Measurements from ENCODE around the gene SLC10A7. TPM values are rescaled to one million over a fixed set of nuclear protein-coding genes. Genes with fewer than 3 reads are reported as not detected.

Gene SLC10A7
- total RNA-seq, 1 experiment from 2014 or later, result 3.9 TPM

DNA sequence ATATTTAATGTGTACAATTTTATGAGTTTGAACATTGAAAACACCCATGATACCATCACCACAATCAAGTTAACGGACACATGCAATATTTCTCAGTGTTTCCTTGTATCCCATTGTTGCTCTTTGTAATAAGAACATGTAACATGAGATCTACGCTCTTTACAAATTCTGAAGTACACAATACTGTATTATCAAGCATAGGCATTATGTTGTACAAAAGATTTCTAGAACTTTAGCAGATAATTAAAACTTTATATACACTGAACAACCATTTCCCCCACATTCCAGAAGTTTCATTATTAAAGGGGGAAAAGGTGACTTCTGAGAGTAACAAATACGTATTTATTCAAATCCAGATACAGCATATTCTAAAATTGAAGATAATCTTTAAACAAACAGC, 114.5 kb downstream of the SLC10A7 start:
- H3K79me2 ChIP-seq (ENCODE audit: insufficient read depth, low read length), result no peaks in the 10 kb centered on the region
- H4K20me1 ChIP-seq (ENCODE audit: control insufficient read depth, insufficient read depth, insufficient read length), result no peaks in the 10 kb centered on the region
- H2BK15ac ChIP-seq (ENCODE audit: low read depth, low read length), result no peak overlapping the region
- H3K56ac ChIP-seq (ENCODE audit: insufficient read length, low read depth, low read length), result no peak overlapping the region
- no peak overlapping the region for H3K23ac ChIP-seq (ENCODE audit: insufficient read length, low read depth, low read length)
- peaks cover 7% of the 10 kb centered on the region in 2 experiments for H3K4me1 Mint-ChIP-seq
- H3K36me3 Mint-ChIP-seq (ENCODE audit: insufficient read depth in 1 of 3, low read depth in 3 of 3), result no peaks in the 10 kb centered on the region
- H3K18ac ChIP-seq (ENCODE audit: insufficient read length, low read depth, low read length), result no peak overlapping the region
- no peak overlapping the region for H4K5ac ChIP-seq (ENCODE audit: insufficient read length, low read depth, low read length)
- no peak overlapping the region for H3K4me3 Mint-ChIP-seq
- no peak overlapping the region for H3K4ac ChIP-seq (ENCODE audit: low read depth, low read length)
- H2BK120ac ChIP-seq (ENCODE audit: low read depth, low read length, poor library complexity, severe bottlenecking), result no peak overlapping the region
- H3K9me3 Mint-ChIP-seq, result no peaks in the 10 kb centered on the region
- H2AFZ ChIP-seq (ENCODE audit: low read length), result no peak overlapping the region
- H3K4me1 ChIP-seq (ENCODE audit: insufficient read depth, low read length), result no peaks in the 10 kb centered on the region
- H3K27me3 ChIP-seq (ENCODE audit: insufficient read depth, low read length), result no peaks in the 10 kb centered on the region
- TF ChIP-seq, protein P1, sequence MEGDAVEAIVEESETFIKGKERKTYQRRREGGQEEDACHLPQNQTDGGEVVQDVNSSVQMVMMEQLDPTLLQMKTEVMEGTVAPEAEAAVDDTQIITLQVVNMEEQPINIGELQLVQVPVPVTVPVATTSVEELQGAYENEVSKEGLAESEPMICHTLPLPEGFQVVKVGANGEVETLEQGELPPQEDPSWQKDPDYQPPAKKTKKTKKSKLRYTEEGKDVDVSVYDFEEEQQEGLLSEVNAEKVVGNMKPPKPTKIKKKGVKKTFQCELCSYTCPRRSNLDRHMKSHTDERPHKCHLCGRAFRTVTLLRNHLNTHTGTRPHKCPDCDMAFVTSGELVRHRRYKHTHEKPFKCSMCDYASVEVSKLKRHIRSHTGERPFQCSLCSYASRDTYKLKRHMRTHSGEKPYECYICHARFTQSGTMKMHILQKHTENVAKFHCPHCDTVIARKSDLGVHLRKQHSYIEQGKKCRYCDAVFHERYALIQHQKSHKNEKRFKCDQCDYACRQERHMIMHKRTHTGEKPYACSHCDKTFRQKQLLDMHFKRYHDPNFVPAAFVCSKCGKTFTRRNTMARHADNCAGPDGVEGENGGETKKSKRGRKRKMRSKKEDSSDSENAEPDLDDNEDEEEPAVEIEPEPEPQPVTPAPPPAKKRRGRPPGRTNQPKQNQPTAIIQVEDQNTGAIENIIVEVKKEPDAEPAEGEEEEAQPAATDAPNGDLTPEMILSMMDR (conservative IDR thresholded peaks at IDR 0.05), result no peak
- H3K4me2 ChIP-seq (ENCODE audit: insufficient read depth, insufficient read length, low read length), result no peak overlapping the region
- no peak overlapping the region for H2BK12ac ChIP-seq (ENCODE audit: insufficient read length, low read depth, low read length)
- H3K27ac ChIP-seq (ENCODE audit: insufficient read length, low read depth, low read length), result no peak overlapping the region
- H3T11ph ChIP-seq (ENCODE audit: low read length), result no peak overlapping the region
- no peaks in the 10 kb centered on the region for H3K27me3 Mint-ChIP-seq (ENCODE audit: low read depth)
- no peaks in the 10 kb centered on the region for H3K9me3 ChIP-seq (ENCODE audit: control insufficient read depth, low read depth, low read length)
- H4K91ac ChIP-seq (ENCODE audit: insufficient read length, low read depth, low read length), result no peak overlapping the region
- no peak overlapping the region for H4K8ac ChIP-seq (replicated peaks; ENCODE audit: insufficient read length, low read depth, low read length)
- no peaks in the 10 kb centered on the region for H3K79me1 ChIP-seq (ENCODE audit: insufficient read depth, low read depth, low read length, poor library complexity, severe bottlenecking)
- H3K23me2 ChIP-seq (ENCODE audit: insufficient read length, low read depth, low read length, poor library complexity, severe bottlenecking), result no peaks in the 10 kb centered on the region
- H2BK5ac ChIP-seq (ENCODE audit: insufficient read length, low read length), result no peak overlapping the region
- no peak overlapping the region for H3K27ac Mint-ChIP-seq
- H3K9ac ChIP-seq (ENCODE audit: extremely low read depth, insufficient read length, low read length), result no peak overlapping the region
- WGBS (ENCODE audit: extremely low coverage, insufficient read length, low lambda C conversion rate), result no CpG with 5 or more reads among the region's 3 CpGs
- H2BK20ac ChIP-seq (ENCODE audit: low read depth, low read length, poor library complexity, severe bottlenecking), result no peak overlapping the region
- no peak for DNase-seq
- no peak overlapping the region for H2AK5ac ChIP-seq (ENCODE audit: insufficient read length, low read length)
- H3K14ac ChIP-seq (ENCODE audit: insufficient read depth, low read length), result no peak overlapping the region
